ENCODE data around the gene ZDHHC4. TPM values are rescaled to one million over a fixed set of nuclear protein-coding genes. Genes with fewer than 3 reads are reported as not detected.

Gene ZDHHC4
- total and polyA plus RNA-seq, 9 of the 15 experiments (the other 6 are each of a cell fraction or from before 2014, with no cell fraction given): 33.4 to 106 (median 58.3) TPM

GRCh38 chr7:6637544-6638229 lies 60.4 kb downstream of the ZDHHC4 start:
- ATAC-seq: peak; percentile 85
- TF ChIP-seq ZNF143 (CRISPR knock-in tag; IDR thresholded peaks at IDR 0.05) (no peak), MEIS2 (IDR thresholded peaks at IDR 0.05; ENCODE audit: partially characterized antibody) (peak; percentile 51), ZNF134 (CRISPR knock-in tag; conservative IDR thresholded peaks at IDR 0.05) (0 out of 2 replicates have a peak, but pooled peaks have one; percentile 22), ARHGAP35 (IDR thresholded peaks at IDR 0.05; ENCODE audit: partially characterized antibody) (no peak), ZNF354B (CRISPR knock-in tag; IDR thresholded peaks at IDR 0.05) (no peak), CBX1 (IDR thresholded peaks at IDR 0.05; ENCODE audit: low read depth) (peak; percentile 47; the same call in 1 of the 2 replicates), HMGN3 (IDR thresholded peaks at IDR 0.05; ENCODE audit: borderline replicate concordance, extremely low read depth, insufficient read length, low read depth, low read length) (peak; percentile 76), E2F6 (IDR thresholded peaks at IDR 0.05; ENCODE audit: borderline replicate concordance in 1 of 2, extremely low read depth in 1 of 2, insufficient read depth in 1 of 2, insufficient read length in 1 of 2, low read depth in 1 of 2, low read length in 1 of 2, poor library complexity in 1 of 2, severe bottlenecking in 1 of 2) (peak in 1 of 2 experiments; percentile 56), SIN3A (IDR thresholded peaks at IDR 0.05; ENCODE audit: borderline replicate concordance in 2 of 2, control insufficient read depth in 1 of 2, low read depth in 2 of 2, low read length in 2 of 2) (peak; percentile 78 to 89; a peak in 3 of 4 replicates), POLR2AphosphoS5 (IDR thresholded peaks at IDR 0.05; ENCODE audit: control insufficient read depth, insufficient read depth, low read depth, low read length) (0 out of 2 replicates have a peak, but pooled peaks have one; percentile 18), HDAC1 (IDR thresholded peaks at IDR 0.05) (peak in 1 of 2 experiments; percentile 65; a peak in 2 of 4 replicates), DDX20 (tag; IDR thresholded peaks at IDR 0.05; ENCODE audit: low read depth) (no peak), RBFOX2 (IDR thresholded peaks at IDR 0.05; ENCODE audit: low read depth, low read length) (peak; percentile 70), HMGXB4 (CRISPR knock-in tag; IDR thresholded peaks at IDR 0.05) (0 out of 2 replicates have a peak, but pooled peaks have one; percentile 8), SRSF9 (IDR thresholded peaks at IDR 0.05; ENCODE audit: borderline replicate concordance, low read depth, low read length) (no peak), ZNF197 (CRISPR knock-in tag; IDR thresholded peaks at IDR 0.05; ENCODE audit: low read depth) (no peak), ZFP30 (CRISPR knock-in tag; IDR thresholded peaks at IDR 0.05; ENCODE audit: borderline replicate concordance) (no peak)

More at GRCh38 chr7:6637544-6638229, 60.4 kb downstream of the ZDHHC4 start:
- Histone ChIP-seq H3K4me2 (ENCODE audit: insufficient read depth, low read length) (peak overlapping the region; percentile 91), H3K27ac (ENCODE audit: extremely low read depth, low read depth, low read length) (peak overlapping the region; percentile 78), H3K36me3 (ENCODE audit: control insufficient read depth, insufficient read depth, low read length) (peaks cover 38% of the 10 kb centered on the region), H3K79me2 (ENCODE audit: control insufficient read depth, insufficient read depth, low read length) (peaks cover 59% of the 10 kb centered on the region), H3K4me1 (replicated peaks in 1 of 2; ENCODE audit: control insufficient read depth in 2 of 2, insufficient read depth in 2 of 2, low read length in 2 of 2) (peaks cover 19 to 57% of the 10 kb centered on the region in 2 experiments; a peak in 4 of 5 replicates), H3K27me3 (ENCODE audit: control insufficient read depth in 2 of 2, insufficient read depth in 2 of 2, low read length in 2 of 2) (no peaks in the 10 kb centered on the region; a peak in 1 of 5 replicates), H3K9me1 (ENCODE audit: control insufficient read depth, insufficient read depth, low read length) (peaks cover 2% of the 10 kb centered on the region), H3K9ac (ENCODE audit: insufficient read depth in 1 of 2, low read depth in 2 of 2, low read length in 2 of 2) (peak overlapping the region; percentile 71 to 94), H3K4me3 (peak overlapping the region; percentile 76), H2AFZ (ENCODE audit: low read depth, low read length) (peak overlapping the region; percentile 82), H4K20me1 (replicated peaks; ENCODE audit: control insufficient read depth, insufficient read depth, low read length) (no peaks in the 10 kb centered on the region), H3K9me3 (replicated peaks; ENCODE audit: control insufficient read depth, insufficient read depth, low read depth, low read length) (peaks cover 6% of the 10 kb centered on the region; the same call in 1 of the 2 replicates)
- FAIRE-seq (no peak), DNase-seq (ENCODE audit: extremely low read depth in 1 of 4, low spot score in 3 of 4) (peak; percentile 90 to 95 (median 94))
- POLR2A ChIA-PET: interaction anchor here (0.6 kb wide), 1 partner anchor 462 kb away, joined by 3 read pairs; no protein-coding TSS in a partner anchor
- CTCF ChIA-PET (ENCODE audit: low intra/inter-chr PET ratio): interaction anchor here (0.8 kb wide), 1 partner anchor 48 kb away, joined by 3 read pairs; no protein-coding TSS in a partner anchor
- intact Hi-C loops (cut with micrococcal nuclease) (no loop called here), in situ Hi-C loops (cut with MboI) (no loop called here)
- no TSS peak for BruUV-seq (replicated peaks)
- WGBS (ENCODE audit: insufficient coverage, low coverage, missing lambda C conversion rate): 0% methylated on average over 16 of the region's 60 CpGs
